ENCODE results near the gene PYROXD2. TPM values are rescaled to one million over a fixed set of nuclear protein-coding genes. Genes with fewer than 3 reads are reported as not detected.

The PYROXD2 gene
- total RNA-seq, 1 experiment from 2014 or later: 2.2 TPM

DNA sequence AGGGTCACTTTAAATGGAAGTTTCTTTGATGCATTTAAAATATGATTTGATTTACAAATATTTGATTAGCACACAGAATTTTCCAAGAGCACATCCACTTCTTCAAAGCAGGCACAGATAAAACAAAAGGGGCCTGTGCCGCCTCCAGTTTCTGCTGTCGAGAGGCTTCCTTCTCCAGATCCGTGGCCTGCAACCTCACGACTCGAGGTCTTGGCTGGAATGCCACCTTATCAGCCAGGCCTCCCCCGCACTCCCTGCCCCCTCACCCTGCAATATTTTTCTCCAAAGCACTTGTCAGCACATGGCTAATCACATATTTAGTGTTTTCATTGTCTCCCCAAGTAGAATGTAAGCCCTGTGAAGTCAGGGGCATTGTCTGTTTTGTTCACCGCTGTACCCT is 12.5 kb downstream of the PYROXD2 start:
- Mint-ChIP-seq H3K36me3 (ENCODE audit: insufficient read depth, unreplicated experiment) (no peaks in the 10 kb centered on the region), H3K9me3 (ENCODE audit: unreplicated experiment) (no peaks in the 10 kb centered on the region), H3K4me1 (ENCODE audit: low read depth, unreplicated experiment) (peaks cover 10% of the 10 kb centered on the region), H3K4me3 (ENCODE audit: unreplicated experiment) (no peak overlapping the region), H3K27me3 (ENCODE audit: insufficient read depth, unreplicated experiment) (no peaks in the 10 kb centered on the region), H3K27ac (ENCODE audit: unreplicated experiment) (no peak overlapping the region)
- Histone ChIP-seq H3K4me3 (ENCODE audit: low read depth, low read length) (no peak overlapping the region), H3K36me3 (ENCODE audit: control insufficient read depth, insufficient read depth, low read length) (no peaks in the 10 kb centered on the region), H3K27me3 (replicated peaks; ENCODE audit: control insufficient read depth, insufficient read depth, low read length) (no peaks in the 10 kb centered on the region), H3K4me1 (peaks cover 5% of the 10 kb centered on the region), H3K9me3 (no peaks in the 10 kb centered on the region)
- TF ChIP-seq CTCF (IDR thresholded peaks at IDR 0.05; ENCODE audit: insufficient read depth in 1 of 2, low read depth in 1 of 2, low read length in 1 of 2, severe bottlenecking in 1 of 2, unreplicated experiment in 1 of 2): no peak
- DNase-seq: no peak
- BruUV-seq (replicated peaks): no TSS peak
- POLR2A ChIA-PET: no interaction called here
- CTCF ChIA-PET: no interaction called here
- intact Hi-C loops (cut with micrococcal nuclease; ENCODE audit: unreplicated experiment): no loop called here

DNA sequence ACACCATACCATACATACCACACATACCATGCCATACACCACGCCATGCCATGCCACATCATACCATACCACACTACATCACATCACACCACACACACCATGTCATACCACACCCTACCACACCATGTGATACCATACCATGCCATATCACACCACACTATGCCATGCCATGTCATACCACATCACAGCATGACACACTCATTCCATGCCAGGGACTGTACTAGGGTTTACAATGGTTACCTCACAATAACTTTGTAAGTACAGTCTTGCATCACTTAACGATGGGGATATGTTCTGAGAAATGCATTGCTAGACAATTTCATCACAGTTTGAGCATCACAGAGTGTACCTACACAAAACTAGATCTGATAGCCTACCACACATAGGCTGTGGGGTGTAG is 14.5 kb downstream of the PYROXD2 start:
- Mint-ChIP-seq H3K27me3 (ENCODE audit: insufficient read depth, unreplicated experiment) (no peaks in the 10 kb centered on the region), H3K4me3 (ENCODE audit: unreplicated experiment) (no peak overlapping the region), H3K27ac (ENCODE audit: unreplicated experiment) (no peak overlapping the region), H3K9me3 (ENCODE audit: unreplicated experiment) (no peaks in the 10 kb centered on the region), H3K4me1 (ENCODE audit: low read depth, unreplicated experiment) (peaks cover 10% of the 10 kb centered on the region), H3K36me3 (ENCODE audit: insufficient read depth, unreplicated experiment) (no peaks in the 10 kb centered on the region)
- Histone ChIP-seq H3K9me3 (no peaks in the 10 kb centered on the region), H3K27me3 (replicated peaks; ENCODE audit: control insufficient read depth, insufficient read depth, low read length) (no peaks in the 10 kb centered on the region), H3K4me1 (peaks cover 5% of the 10 kb centered on the region), H3K36me3 (ENCODE audit: control insufficient read depth, insufficient read depth, low read length) (no peaks in the 10 kb centered on the region), H3K4me3 (ENCODE audit: low read depth, low read length) (no peak overlapping the region)
- intact Hi-C loops (cut with micrococcal nuclease; ENCODE audit: unreplicated experiment): no loop called here
- POLR2A ChIA-PET: no interaction called here
- no peak for DNase-seq
- CTCF ChIA-PET: no interaction called here
- no peak for TF ChIP-seq CTCF (IDR thresholded peaks at IDR 0.05; ENCODE audit: insufficient read depth in 1 of 2, low read depth in 1 of 2, low read length in 1 of 2, severe bottlenecking in 1 of 2, unreplicated experiment in 1 of 2)
- BruUV-seq (replicated peaks): no TSS peak

- peaks cover 5% of the 10 kb centered on the region for H3K4me1 ChIP-seq
- intact Hi-C loops (cut with micrococcal nuclease; ENCODE audit: unreplicated experiment): no loop called here
- TF ChIP-seq CTCF (IDR thresholded peaks at IDR 0.05; ENCODE audit: insufficient read depth in 1 of 2, low read depth in 1 of 2, low read length in 1 of 2, severe bottlenecking in 1 of 2, unreplicated experiment in 1 of 2): no peak
- H3K36me3 ChIP-seq (ENCODE audit: control insufficient read depth, insufficient read depth, low read length): no peaks in the 10 kb centered on the region
- no peak overlapping the region for H3K27ac Mint-ChIP-seq (ENCODE audit: unreplicated experiment)
- no peaks in the 10 kb centered on the region for H3K9me3 ChIP-seq
- ChIA-PET POLR2A (no interaction called here), CTCF (no interaction called here)
- no peaks in the 10 kb centered on the region for H3K9me3 Mint-ChIP-seq (ENCODE audit: unreplicated experiment)
- no peak overlapping the region for H3K4me3 ChIP-seq (ENCODE audit: low read depth, low read length)
- no TSS peak for BruUV-seq (replicated peaks)
- H3K27me3 Mint-ChIP-seq (ENCODE audit: insufficient read depth, unreplicated experiment): no peaks in the 10 kb centered on the region
- H3K4me3 Mint-ChIP-seq (ENCODE audit: unreplicated experiment): no peak overlapping the region
- no peaks in the 10 kb centered on the region for H3K36me3 Mint-ChIP-seq (ENCODE audit: insufficient read depth, unreplicated experiment)
- H3K27me3 ChIP-seq (replicated peaks; ENCODE audit: control insufficient read depth, insufficient read depth, low read length): no peaks in the 10 kb centered on the region
- H3K4me1 Mint-ChIP-seq (ENCODE audit: low read depth, unreplicated experiment): peaks cover 7% of the 10 kb centered on the region
- no peak for DNase-seq
Measured at GRCh38 chr10:98399784-98400183, 15.2 kb downstream of the PYROXD2 start.

Measured in Caco-2 (cell line).